ENCODE results near the gene KCNN3.
A peak's percentile ranks its signal among the peaks of the same experiment; 100 is the strongest.

KCNN3 gene

GRCh38 chr1:154809436-154810413, 60.4 kb downstream of the KCNN3 start:
- no peak for DNase-seq

- no peak for DNase-seq
Measured at GRCh38 chr1:154808909-154809262, 61.2 kb downstream of the KCNN3 start.

- DNase-seq, result no peak
Measured at GRCh38 chr1:154808261-154808908, 61.7 kb downstream of the KCNN3 start.

- no peak for DNase-seq
Measured at GRCh38 chr1:154807048-154807591, 63.0 kb downstream of the KCNN3 start.

- DNase-seq, result no peak
Measured at GRCh38 chr1:154806333-154806732, 63.7 kb downstream of the KCNN3 start.

GRCh38 chr1:154802982-154803920, 66.8 kb downstream of the KCNN3 start:
- DNase-seq, result no peak

GRCh38 chr1:154802336-154802969, 67.6 kb downstream of the KCNN3 start:
- DNase-seq, result no peak

GRCh38 chr1:154801234-154802011, 68.7 kb downstream of the KCNN3 start:
- DNase-seq, result no peak

- no peak for DNase-seq
Measured at GRCh38 chr1:154799188-154799587, 70.9 kb downstream of the KCNN3 start.

GRCh38 chr1:154798645-154799044, 71.4 kb downstream of the KCNN3 start:
- no peak for DNase-seq

- DNase-seq, result no peak
Measured at GRCh38 chr1:154797175-154797574, 72.9 kb downstream of the KCNN3 start.

GRCh38 chr1:154796303-154796892, 73.7 kb downstream of the KCNN3 start:
- no peak for DNase-seq

GRCh38 chr1:154794608-154795007, 75.5 kb downstream of the KCNN3 start:
- DNase-seq, result no peak

- DNase-seq, result no peak
Measured at GRCh38 chr1:154793685-154794084, 76.4 kb downstream of the KCNN3 start.

GRCh38 chr1:154792899-154793298, 77.2 kb downstream of the KCNN3 start:
- DNase-seq, result no peak

- peak; percentile 71 for DNase-seq
Measured at GRCh38 chr1:154791292-154792166, 78.6 kb downstream of the KCNN3 start.

GRCh38 chr1:154788886-154789285, 81.2 kb downstream of the KCNN3 start:
- DNase-seq, result no peak

- no peak for DNase-seq
Measured at GRCh38 chr1:154788110-154788870, 81.8 kb downstream of the KCNN3 start.
